IPS DF 4.7 (cell line): ENCODE results near the gene ASMTL.
"Not testable (repeated sequence)": the region's sequence is repeated elsewhere in the genome, so short reads cannot be mapped to it uniquely, and the experiment has no call there.

ENCODE experiments used
- DNase-seq: peaks from one replicate; pipeline ENCODE4 v3.0.0-alpha.2; 2013; ENCODE audit warnings: low spot score; ENCODE audit errors: extremely low read depth

ASMTL gene, protein sequence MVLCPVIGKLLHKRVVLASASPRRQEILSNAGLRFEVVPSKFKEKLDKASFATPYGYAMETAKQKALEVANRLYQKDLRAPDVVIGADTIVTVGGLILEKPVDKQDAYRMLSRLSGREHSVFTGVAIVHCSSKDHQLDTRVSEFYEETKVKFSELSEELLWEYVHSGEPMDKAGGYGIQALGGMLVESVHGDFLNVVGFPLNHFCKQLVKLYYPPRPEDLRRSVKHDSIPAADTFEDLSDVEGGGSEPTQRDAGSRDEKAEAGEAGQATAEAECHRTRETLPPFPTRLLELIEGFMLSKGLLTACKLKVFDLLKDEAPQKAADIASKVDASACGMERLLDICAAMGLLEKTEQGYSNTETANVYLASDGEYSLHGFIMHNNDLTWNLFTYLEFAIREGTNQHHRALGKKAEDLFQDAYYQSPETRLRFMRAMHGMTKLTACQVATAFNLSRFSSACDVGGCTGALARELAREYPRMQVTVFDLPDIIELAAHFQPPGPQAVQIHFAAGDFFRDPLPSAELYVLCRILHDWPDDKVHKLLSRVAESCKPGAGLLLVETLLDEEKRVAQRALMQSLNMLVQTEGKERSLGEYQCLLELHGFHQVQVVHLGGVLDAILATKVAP

GRCh38 chrX:1452516-1453394 lies at the start of gene ASMTL:
ASMTL (minus strand) TSS chrX:1452909; CDS start chrX:1452840, 69 bp downstream.
- DNase-seq = peak; percentile 87

DNA sequence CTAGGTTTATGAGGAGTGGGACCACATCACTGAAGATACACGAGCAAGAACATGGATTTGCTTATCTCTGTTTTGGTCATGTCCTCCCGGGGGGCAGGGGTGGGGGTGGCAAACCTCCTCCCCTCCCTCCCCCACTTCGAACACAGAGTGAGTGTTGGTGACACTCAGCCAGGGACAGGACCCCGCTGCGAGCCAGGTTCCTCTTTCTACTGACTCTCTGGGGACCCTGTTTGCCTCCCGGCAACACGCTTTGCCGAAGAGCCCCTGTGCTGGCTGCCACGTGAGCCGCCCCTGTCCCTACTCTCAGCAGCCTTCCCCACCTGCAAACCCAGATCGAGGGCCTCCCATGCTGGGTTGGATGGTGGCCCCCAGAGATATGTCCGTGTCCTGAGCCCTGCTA lies 49.5 kb upstream of the ASMTL start:
- DNase-seq = no peak

DNA sequence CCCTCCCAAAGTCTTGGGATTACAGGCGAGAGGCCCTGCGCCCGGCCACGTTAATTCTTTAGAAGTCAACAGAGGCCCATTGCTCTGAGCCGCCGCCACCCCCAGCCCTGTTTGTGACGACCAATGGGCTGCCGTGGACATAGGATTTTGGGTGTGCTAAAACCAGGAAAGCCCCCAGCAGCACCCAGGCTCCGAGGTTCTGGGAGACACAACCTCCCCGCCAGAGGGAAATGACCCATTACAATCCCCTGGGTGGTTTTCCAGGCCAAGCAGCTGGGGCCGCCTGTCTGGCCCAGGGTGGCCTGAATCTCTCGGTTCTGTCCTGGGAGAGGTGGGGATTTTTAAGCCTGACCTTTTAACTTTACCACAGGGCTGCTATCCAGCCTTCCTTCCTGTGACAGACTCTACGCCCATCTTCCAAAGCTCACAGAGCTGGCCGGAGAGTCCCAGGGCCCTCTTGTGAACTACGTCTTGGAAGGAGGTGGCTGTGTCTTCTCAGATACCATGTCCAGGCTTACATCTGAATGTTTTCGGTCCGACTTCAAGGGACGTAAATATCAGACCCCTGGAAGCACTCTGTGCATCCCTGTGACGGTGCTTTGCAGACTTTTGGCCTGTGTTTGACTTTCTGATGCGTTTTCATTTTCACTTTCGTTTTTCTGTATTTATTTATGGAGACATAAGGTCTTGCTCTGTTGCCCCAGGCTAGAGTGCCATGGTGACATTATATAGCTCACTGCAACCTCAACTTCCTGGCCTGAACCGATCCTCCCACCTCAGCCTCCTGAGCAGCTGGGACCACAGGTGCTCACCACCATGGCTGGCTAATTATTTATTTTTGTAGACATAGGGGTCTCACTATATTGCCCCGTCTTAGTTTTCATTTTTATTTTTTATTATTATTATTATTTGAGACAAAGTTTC lies 48.3 kb upstream of the ASMTL start:
- DNase-seq = no peak

- no peak for DNase-seq
Measured at GRCh38 chrX:1496076-1496475, 43.4 kb upstream of the ASMTL start.

- no peak for DNase-seq
Measured at GRCh38 chrX:1493877-1494510, 41.3 kb upstream of the ASMTL start.

DNA sequence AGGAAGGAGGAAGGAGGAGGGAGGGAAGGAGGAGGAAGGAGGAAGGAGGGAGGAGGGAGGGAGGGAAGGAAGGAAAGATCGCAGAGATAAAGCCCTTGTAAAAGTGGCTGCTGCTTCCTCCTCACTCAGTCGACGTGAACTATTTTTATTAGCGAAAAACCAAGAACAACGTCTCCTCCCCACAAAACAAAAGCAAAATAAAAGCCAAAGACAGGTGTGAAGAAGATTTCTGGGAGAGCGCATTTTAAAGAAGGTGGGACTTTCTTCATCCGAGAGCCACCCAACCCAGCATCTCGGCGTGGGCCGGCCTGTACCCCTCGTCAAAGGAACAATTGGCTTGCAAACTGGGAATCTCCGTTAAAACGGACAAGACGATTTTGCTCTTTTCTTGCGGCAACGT lies 40.7 kb upstream of the ASMTL start:
- DNase-seq = no peak

GRCh38 chrX:1492421-1493012 lies 39.8 kb upstream of the ASMTL start:
- no peak for DNase-seq

- peak; percentile 44 for DNase-seq
Measured at GRCh38 chrX:1491851-1492349, 39.2 kb upstream of the ASMTL start.

GRCh38 chrX:1491248-1491647 lies 38.5 kb upstream of the ASMTL start:
- DNase-seq = not testable (repeated sequence)

- not testable (repeated sequence) for DNase-seq
Measured at GRCh38 chrX:1490723-1491122, 38.0 kb upstream of the ASMTL start.

- DNase-seq = not testable (repeated sequence)
Measured at GRCh38 chrX:1489354-1489753, 36.6 kb upstream of the ASMTL start.

- no peak for DNase-seq
Measured at GRCh38 chrX:1488745-1489144, 36.0 kb upstream of the ASMTL start.

GRCh38 chrX:1488141-1488540 lies 35.4 kb upstream of the ASMTL start:
- DNase-seq = no peak

GRCh38 chrX:1487401-1487800 lies 34.7 kb upstream of the ASMTL start:
- no peak for DNase-seq

- DNase-seq = no peak
Measured at GRCh38 chrX:1486749-1487361, 34.1 kb upstream of the ASMTL start.

DNA sequence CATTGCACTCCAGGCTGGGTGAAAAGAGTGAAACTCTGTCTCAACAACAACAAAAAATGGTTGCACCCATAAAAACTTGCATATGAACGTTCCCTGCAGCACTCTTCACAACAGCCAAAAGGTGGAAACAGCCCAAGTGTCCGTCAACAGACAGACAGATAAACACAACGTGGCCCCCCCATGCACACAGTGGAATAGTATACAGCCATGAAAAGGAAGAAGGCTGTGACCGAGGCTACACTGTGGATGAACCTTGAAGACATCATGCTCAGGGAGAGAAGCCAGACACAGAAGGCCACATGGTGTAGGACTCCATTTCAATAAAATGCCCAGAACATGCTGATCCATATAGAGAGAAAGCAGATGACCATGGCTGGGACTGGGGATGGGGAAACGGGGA lies 33.5 kb upstream of the ASMTL start:
- no peak for DNase-seq

DNA sequence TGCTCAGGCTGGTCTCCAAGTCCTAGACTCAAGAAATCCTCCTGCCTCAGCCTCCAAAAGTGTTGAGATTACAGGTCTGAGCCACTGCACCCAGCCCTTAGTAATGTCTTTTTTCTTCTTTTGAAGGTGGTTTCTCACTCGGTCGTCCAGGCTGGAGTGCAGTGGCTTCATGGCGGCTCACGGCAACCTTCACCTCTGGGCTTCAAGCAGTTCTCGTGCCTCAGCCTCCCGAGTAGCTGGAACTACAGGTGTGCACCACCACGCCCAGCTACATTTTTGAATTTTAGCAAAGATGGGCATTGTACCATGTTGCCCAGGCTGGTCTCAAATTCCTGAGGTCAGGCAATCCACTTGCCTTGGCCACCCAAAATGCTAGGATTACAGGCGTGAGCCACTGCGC lies 32.3 kb upstream of the ASMTL start:
- DNase-seq = no peak

DNA sequence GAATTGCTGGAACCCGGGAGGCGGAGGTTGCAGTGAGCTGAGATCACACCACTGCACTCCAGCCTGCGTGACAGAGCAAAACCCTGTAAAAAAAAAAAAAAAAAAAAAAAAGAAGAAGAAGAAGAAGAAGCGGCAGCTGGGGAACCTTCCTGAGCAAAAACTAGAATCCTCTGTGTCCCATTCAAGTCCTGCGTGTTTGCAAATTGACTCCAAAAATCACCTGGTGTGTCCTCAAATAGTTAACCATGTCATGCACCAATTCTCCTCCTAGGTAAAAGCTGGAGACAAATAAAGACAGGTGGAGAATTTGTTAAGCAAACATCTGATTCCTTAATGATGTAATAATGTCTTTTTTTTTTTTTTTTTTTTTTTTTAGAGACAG lies 31.9 kb upstream of the ASMTL start:
- no peak for DNase-seq

GRCh38 chrX:1483843-1484637 lies 31.3 kb upstream of the ASMTL start:
- no peak for DNase-seq
